Tibial nerve (tissue), 4 donors: Measurements from ENCODE around the gene PPP1R16B. TPM values are rescaled to one million over a fixed set of nuclear protein-coding genes. Genes with fewer than 3 reads are reported as not detected.

Experiments used
- DNase-seq, 2 donors: peaks; one replicate each; pipeline ENCODE4 v3.0.0-alpha.2; 2019; ENCODE audit warnings: low spot score in 2 of 2
- H3K27ac ChIP-seq, 4 donors: fragments of 200-600 bp; sonication (generic) in 3 of 4; one replicate each; pipeline ENCODE4 v1.5.1; 2017 to 2019; ENCODE audit warnings: mild to moderate bottlenecking in 1 of 4
- H3K27me3 ChIP-seq, 2 donors: fragments of 200-600 bp; sonication (generic) in 1 of 2; one replicate each; pipeline versions ENCODE4 v1.5.1 to v1.6.0; 2017 to 2019
- H3K36me3 ChIP-seq, 3 donors: fragments of 200-600 bp; sonication (generic); one replicate each; pipeline ENCODE4 v1.5.1; 2018 to 2019
- H3K4me1 ChIP-seq, 4 donors: fragments of 200-600 bp; sonication (generic) in 3 of 4; one replicate each; pipeline ENCODE4 v1.5.1; 2017 to 2019
- H3K4me3 ChIP-seq, 4 donors: fragments of 200-600 bp; sonication (generic) in 3 of 4; one replicate each; pipeline ENCODE4 v1.5.1; 2017 to 2019; ENCODE audit warnings: mild to moderate bottlenecking in 1 of 4, moderate library complexity in 1 of 4
- H3K9me3 ChIP-seq, 4 donors: fragments of 200-600 bp; sonication (generic) in 3 of 4; one replicate each; pipeline ENCODE4 v1.5.1; 2017 to 2019
- EP300 ChIP-seq, 2 donors: sonication (generic); formaldehyde crosslinking; IDR thresholded peaks; one replicate each; pipeline ENCODE4 v1.6.1; 2017; ENCODE audit warnings: antibody characterized with exemption in 2 of 2, mild to moderate bottlenecking in 1 of 2
- POLR2A ChIP-seq, 2 donors: fragments of 450-650 bp; IDR thresholded peaks; one replicate each; pipeline ENCODE4 v1.6.1; 2017; ENCODE audit warnings: antibody characterized with exemption in 2 of 2, mild to moderate bottlenecking in 2 of 2, moderate library complexity in 2 of 2
- WGBS, 2 donors: methylation state at CpG; one replicate each; pipeline ENCODE4 v1.1.5; 2018; 5-methylcytosine and 5-hydroxymethylcytosine counted together
- total RNA-seq, 4 donors: library from RNA; depleted of rRNA; stranded (reverse); fragments of >200 nt; gene quantifications; one replicate each; pipeline ENCODE4 v1.1.0, GENCODE V29; 2016
- TF ChIP-seq, protein P1 (sequence below), 5 experiments: fragments of 200-600 bp in 3 of 5; fragments of 450-650 bp in 2 of 5; sonication (generic) in 3 of 5; IDR thresholded peaks; one replicate each; pipeline ENCODE4 v1.5.1; 2016 to 2019; ENCODE audit warnings: antibody characterized with exemption in 5 of 5, mild to moderate bottlenecking in 3 of 5, moderate library complexity in 2 of 5

PPP1R16B gene
- total RNA-seq, 4 donors from 2014 or later, result 2.1 to 5.7 (median 4.6) TPM

GRCh38 chr20:38806855-38807655, 1.6 kb downstream of the PPP1R16B start:
- Histone ChIP-seq H3K36me3 (no peaks in the 10 kb centered on the region), H3K9me3 (no peaks in the 10 kb centered on the region), H3K4me3 (peak overlapping the region; percentile 42 to 58 (median 57)), H3K27ac (peak overlapping the region in 1 of 4 donors; percentile 82), H3K4me1 (peaks cover 0 to 28% (median 9%) of the 10 kb centered on the region in 4 donors), H3K27me3 (peaks cover 0 to 41% of the 10 kb centered on the region in 2 donors)
- no peak for DNase-seq
- no peak for TF ChIP-seq POLR2A (IDR thresholded peaks at IDR 0.05)
- no peak for TF ChIP-seq EP300 (IDR thresholded peaks at IDR 0.05)
- TF ChIP-seq, protein P1, sequence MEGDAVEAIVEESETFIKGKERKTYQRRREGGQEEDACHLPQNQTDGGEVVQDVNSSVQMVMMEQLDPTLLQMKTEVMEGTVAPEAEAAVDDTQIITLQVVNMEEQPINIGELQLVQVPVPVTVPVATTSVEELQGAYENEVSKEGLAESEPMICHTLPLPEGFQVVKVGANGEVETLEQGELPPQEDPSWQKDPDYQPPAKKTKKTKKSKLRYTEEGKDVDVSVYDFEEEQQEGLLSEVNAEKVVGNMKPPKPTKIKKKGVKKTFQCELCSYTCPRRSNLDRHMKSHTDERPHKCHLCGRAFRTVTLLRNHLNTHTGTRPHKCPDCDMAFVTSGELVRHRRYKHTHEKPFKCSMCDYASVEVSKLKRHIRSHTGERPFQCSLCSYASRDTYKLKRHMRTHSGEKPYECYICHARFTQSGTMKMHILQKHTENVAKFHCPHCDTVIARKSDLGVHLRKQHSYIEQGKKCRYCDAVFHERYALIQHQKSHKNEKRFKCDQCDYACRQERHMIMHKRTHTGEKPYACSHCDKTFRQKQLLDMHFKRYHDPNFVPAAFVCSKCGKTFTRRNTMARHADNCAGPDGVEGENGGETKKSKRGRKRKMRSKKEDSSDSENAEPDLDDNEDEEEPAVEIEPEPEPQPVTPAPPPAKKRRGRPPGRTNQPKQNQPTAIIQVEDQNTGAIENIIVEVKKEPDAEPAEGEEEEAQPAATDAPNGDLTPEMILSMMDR (IDR thresholded peaks at IDR 0.05), result no peak
- 9 to 21% methylated on average over 20 to 27 of the region's 32 CpGs for WGBS, 2 donors

GRCh38 chr20:38809942-38810341, 4.4 kb downstream of the PPP1R16B start:
- H3K36me3 ChIP-seq, result no peaks in the 10 kb centered on the region
- H3K9me3 ChIP-seq, result no peaks in the 10 kb centered on the region
- H3K27me3 ChIP-seq, result peaks cover 0 to 41% of the 10 kb centered on the region in 2 donors
- no peak overlapping the region for H3K27ac ChIP-seq
- TF ChIP-seq EP300 (IDR thresholded peaks at IDR 0.05) (no peak), POLR2A (IDR thresholded peaks at IDR 0.05) (no peak)
- TF ChIP-seq, protein P1 (IDR thresholded peaks at IDR 0.05), result no peak
- no peak for DNase-seq
- no peak overlapping the region for H3K4me3 ChIP-seq
- WGBS, 2 donors, result 58 to 65% methylated on average over 6 of the region's 6 CpGs
- H3K4me1 ChIP-seq, result peaks cover 0 to 23% (median 12%) of the 10 kb centered on the region in 4 donors

- TF ChIP-seq EP300 (IDR thresholded peaks at IDR 0.05) (no peak), POLR2A (IDR thresholded peaks at IDR 0.05) (no peak)
- TF ChIP-seq, protein P1 (IDR thresholded peaks at IDR 0.05), result no peak
- no peak overlapping the region for H3K4me3 ChIP-seq
- DNase-seq, result no peak
- H3K9me3 ChIP-seq, result no peaks in the 10 kb centered on the region
- no peak overlapping the region for H3K27ac ChIP-seq
- H3K4me1 ChIP-seq, result peaks cover 0 to 12% (median 10%) of the 10 kb centered on the region in 4 donors
- no peaks in the 10 kb centered on the region for H3K36me3 ChIP-seq
- WGBS, 2 donors, result 60 to 77% methylated on average over 3 to 4 of the region's 4 CpGs
- H3K27me3 ChIP-seq, result peaks cover 0 to 34% of the 10 kb centered on the region in 2 donors
Measured at GRCh38 chr20:38810926-38811630, 5.6 kb downstream of the PPP1R16B start.

DNA sequence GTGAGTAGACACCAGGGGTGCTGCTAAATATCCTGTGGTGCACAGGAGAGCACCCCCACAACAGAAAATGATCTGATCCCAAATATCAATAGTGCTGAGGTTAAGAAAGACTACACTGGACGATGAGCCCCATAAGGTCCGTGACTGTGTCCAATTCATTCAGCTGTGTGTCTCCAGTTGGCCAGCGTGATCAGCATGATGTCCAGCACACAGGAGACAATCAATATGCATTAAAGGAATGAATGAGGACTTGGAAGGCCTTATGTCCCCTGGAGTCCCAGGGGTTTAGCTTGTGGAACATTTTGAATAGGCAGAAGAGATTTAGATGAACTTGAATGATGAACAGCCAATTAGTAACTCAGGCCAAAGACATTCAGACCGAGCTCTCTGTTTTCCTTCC, 6.3 kb downstream of the PPP1R16B start:
- Histone ChIP-seq H3K4me3 (no peak overlapping the region), H3K4me1 (peaks cover 0 to 11% (median 3%) of the 10 kb centered on the region in 4 donors), H3K36me3 (no peaks in the 10 kb centered on the region), H3K27me3 (peaks cover 0 to 27% of the 10 kb centered on the region in 2 donors), H3K27ac (no peak overlapping the region), H3K9me3 (no peaks in the 10 kb centered on the region)
- WGBS, 2 donors, result 70 to 71% methylated on average over 4 of the region's 4 CpGs
- TF ChIP-seq POLR2A (IDR thresholded peaks at IDR 0.05) (no peak), EP300 (IDR thresholded peaks at IDR 0.05) (no peak)
- TF ChIP-seq, protein P1 (IDR thresholded peaks at IDR 0.05), result no peak
- no peak for DNase-seq

DNA sequence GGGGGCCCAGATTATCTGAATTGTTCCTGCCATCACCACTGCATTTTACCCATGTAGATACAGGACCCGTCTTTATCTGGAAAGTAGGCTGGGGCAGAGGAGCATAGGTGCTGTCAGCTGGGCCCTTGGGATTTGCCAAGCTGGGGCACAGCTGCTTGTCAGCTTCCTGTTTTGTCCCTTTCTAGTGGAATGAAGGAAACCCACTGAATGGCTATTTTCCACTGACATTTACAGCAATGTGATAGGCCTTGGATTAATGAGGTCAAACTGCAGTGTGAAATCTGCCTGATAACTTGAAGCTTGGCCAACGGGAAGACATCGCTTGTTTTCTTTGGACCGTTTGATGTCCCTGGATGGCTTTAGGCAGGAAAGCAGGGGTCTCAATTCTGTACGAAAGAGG, 6.7 kb downstream of the PPP1R16B start:
- Histone ChIP-seq H3K36me3 (no peaks in the 10 kb centered on the region), H3K27me3 (peaks cover 0 to 23% of the 10 kb centered on the region in 2 donors), H3K4me3 (no peak overlapping the region), H3K27ac (no peak overlapping the region), H3K9me3 (no peaks in the 10 kb centered on the region), H3K4me1 (peaks cover 0 to 11% (median under 1%) of the 10 kb centered on the region in 4 donors)
- DNase-seq, result no peak
- TF ChIP-seq POLR2A (IDR thresholded peaks at IDR 0.05) (no peak), EP300 (IDR thresholded peaks at IDR 0.05) (no peak)
- TF ChIP-seq, protein P1 (IDR thresholded peaks at IDR 0.05), result no peak
- WGBS, 2 donors, result 51% methylated on average over 5 of the region's 5 CpGs
